Erythroblast (primary cell): ENCODE data around the gene FKBP10.
A peak's percentile ranks its signal among the peaks of the same experiment; 100 is the strongest.
"Not testable (repeated sequence)": the region's sequence is repeated elsewhere in the genome, so short reads cannot be mapped to it uniquely, and the experiment has no call there.

Experiments
- DNase-seq, 2 experiments: peaks; one replicate each; lab custom pipeline; 2025; lab: John Stamatoyannopoulos, UW
- GATA1 ChIP-seq: IDR thresholded peaks from 2 replicates; pipeline ENCODE4 v1.6.1; 2011; ENCODE audit warnings: low read depth, mild to moderate bottlenecking, control low read depth, low read length, moderate library complexity
- POLR2A ChIP-seq: IDR thresholded peaks from 2 replicates; pipeline ENCODE4 v1.6.1; 2011; ENCODE audit warnings: mild to moderate bottlenecking, low read length

The FKBP10 gene

GRCh38 chr17:41825175-41825845 is 12.5 kb downstream of the FKBP10 start:
- DNase-seq, result no peak
- TF ChIP-seq GATA1 (no peak), POLR2A (no peak)

GRCh38 chr17:41829961-41830360 is 17.2 kb downstream of the FKBP10 start:
- DNase-seq, result not testable (repeated sequence)

GRCh38 chr17:41835214-41835799 is 22.5 kb downstream of the FKBP10 start:
- DNase-seq, result no peak
- no peak for TF ChIP-seq GATA1
- TF ChIP-seq POLR2A, result no peak

GRCh38 chr17:41835800-41836549 is 23.2 kb downstream of the FKBP10 start, which contains the start of gene NT5C3B:
TSS of gene NT5C3B (minus strand) at chr17:41836232. CDS start at chr17:41836193, 39 bp downstream.
- peak in 1 of 2 experiments; percentile 15 for DNase-seq
- no peak for TF ChIP-seq GATA1

- no peak for TF ChIP-seq GATA1
- TF ChIP-seq POLR2A, result no peak
- no peak for DNase-seq
Measured at GRCh38 chr17:41836550-41837196, 23.9 kb downstream of the FKBP10 start.

- DNase-seq, result no peak
- TF ChIP-seq GATA1 (no peak), POLR2A (no peak)
Measured at GRCh38 chr17:41837761-41838538, 25.1 kb downstream of the FKBP10 start, which contains the start of gene KLHL10. TSS of gene KLHL10 (plus strand) at chr17:41837825. CDS start at chr17:41837933, 108 bp downstream.

GRCh38 chr17:41839448-41839847 is 26.6 kb downstream of the FKBP10 start:
- not testable (repeated sequence) for DNase-seq

GRCh38 chr17:41840781-41841180 is 28.0 kb downstream of the FKBP10 start:
- not testable (repeated sequence) for DNase-seq

- TF ChIP-seq POLR2A (no peak), GATA1 (no peak)
- no peak for DNase-seq
Measured at GRCh38 chr17:41844971-41845370, 32.2 kb downstream of the FKBP10 start.

- DNase-seq, result no peak
- TF ChIP-seq POLR2A, result no peak
- TF ChIP-seq GATA1, result no peak
Measured at GRCh38 chr17:41848788-41849187, 36.0 kb downstream of the FKBP10 start.

GRCh38 chr17:41849251-41849990 is 36.6 kb downstream of the FKBP10 start:
- no peak for TF ChIP-seq GATA1
- no peak for TF ChIP-seq POLR2A
- no peak for DNase-seq

- DNase-seq, result not testable (repeated sequence)
Measured at GRCh38 chr17:41851382-41851781, 38.6 kb downstream of the FKBP10 start.

GRCh38 chr17:41860254-41860931 is 47.6 kb downstream of the FKBP10 start:
- TF ChIP-seq GATA1 (no peak), POLR2A (no peak)
- DNase-seq, result no peak
